Measurements from ENCODE around the gene PAK5.

PAK5 gene

GRCh38 chr20:9792674-9793073 is 46.2 kb downstream of the PAK5 start:
- DNase-seq (ENCODE audit: low spot score) = no peak

- DNase-seq (ENCODE audit: low spot score) = no peak
Observed at GRCh38 chr20:9789131-9789530, 49.7 kb downstream of the PAK5 start.

DNA sequence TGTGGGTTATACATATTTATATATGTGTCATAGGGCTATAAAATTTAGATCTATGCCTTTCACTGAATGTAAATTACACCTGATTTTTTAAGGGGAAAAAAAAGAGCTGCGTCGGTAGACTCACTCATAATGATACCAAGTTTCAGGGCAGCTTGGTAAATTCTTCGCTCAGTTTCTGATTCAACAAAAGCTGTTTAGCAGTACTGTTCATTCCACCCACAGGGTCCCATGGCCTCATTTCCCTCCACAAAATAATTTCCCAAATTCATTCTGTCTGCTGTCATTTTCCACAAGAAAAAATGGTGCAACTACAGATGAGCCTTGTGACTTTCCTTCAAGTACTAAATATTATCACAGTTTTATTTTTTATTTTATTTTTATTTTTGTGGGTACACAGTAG is 63.7 kb downstream of the PAK5 start:
- no peak for DNase-seq (ENCODE audit: low spot score)

DNA sequence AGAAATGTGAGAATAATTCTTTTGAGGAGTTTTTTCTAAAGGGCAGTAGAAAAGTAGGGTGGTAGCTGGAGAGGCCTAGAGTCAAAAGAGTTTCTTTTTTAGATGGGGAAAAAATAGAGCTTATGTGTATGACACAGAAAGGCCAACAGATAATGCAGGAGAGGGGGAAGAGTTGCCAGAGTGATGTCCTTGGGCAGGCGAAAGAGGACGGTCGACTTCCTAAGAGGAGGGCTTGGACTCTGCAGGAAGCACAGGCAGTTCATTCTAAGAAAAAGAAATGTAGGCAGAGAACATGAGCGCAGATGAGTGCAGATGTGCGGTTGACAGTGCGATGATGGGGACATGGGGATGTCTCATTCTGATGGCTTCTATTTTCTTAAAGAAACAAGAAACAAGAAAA is 68.9 kb downstream of the PAK5 start:
- no peak for DNase-seq (ENCODE audit: low spot score)

GRCh38 chr20:9761476-9761875 is 77.4 kb downstream of the PAK5 start:
- no peak for DNase-seq (ENCODE audit: low spot score)

DNA sequence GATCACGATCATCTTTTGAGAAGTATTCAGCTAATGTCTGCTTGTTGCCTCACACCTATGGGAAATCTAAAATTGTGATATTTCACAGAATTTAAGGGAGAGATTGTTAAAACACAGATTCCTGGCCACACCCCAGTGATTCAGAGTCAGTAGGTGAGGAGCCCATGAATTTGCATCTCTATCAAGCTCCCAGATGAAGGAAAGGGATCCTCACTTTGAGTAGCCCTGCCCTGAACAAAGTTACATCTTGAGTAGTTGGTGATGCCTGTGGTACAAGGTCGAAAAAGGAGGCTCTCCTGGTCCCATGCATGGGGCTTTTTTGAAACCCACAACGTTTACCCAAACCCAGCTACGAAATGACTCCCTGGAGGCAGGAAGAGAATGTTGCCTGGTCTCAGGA is 79.5 kb downstream of the PAK5 start:
- DNase-seq (ENCODE audit: low spot score) = no peak

DNA sequence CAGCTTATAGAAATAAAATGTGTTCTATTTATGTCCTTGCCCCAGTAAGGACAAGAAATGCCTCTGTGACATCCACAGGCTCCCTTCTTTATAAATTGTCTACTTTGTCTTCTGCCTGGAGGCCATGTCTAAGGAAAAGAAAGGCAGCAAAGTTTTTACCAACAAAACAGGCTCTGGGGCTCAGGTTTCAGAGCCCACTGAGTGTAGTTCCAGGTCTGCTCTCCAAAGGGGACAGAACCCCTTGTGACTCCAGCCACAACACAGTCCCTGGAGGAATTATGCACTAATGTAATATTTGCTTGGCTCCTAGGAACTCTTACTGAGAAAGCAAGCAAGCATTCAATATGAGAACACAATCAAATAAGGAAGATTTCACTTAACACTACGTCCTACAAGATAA is 80.1 kb downstream of the PAK5 start:
- DNase-seq (ENCODE audit: low spot score) = peak; percentile 66

GRCh38 chr20:9756660-9757059 is 82.2 kb downstream of the PAK5 start:
- DNase-seq (ENCODE audit: low spot score) = no peak

- no peak for DNase-seq (ENCODE audit: low spot score)
Observed at GRCh38 chr20:9755301-9755700, 83.6 kb downstream of the PAK5 start.

- no peak for DNase-seq (ENCODE audit: low spot score)
Observed at GRCh38 chr20:9744551-9744950, 94.3 kb downstream of the PAK5 start.

DNA sequence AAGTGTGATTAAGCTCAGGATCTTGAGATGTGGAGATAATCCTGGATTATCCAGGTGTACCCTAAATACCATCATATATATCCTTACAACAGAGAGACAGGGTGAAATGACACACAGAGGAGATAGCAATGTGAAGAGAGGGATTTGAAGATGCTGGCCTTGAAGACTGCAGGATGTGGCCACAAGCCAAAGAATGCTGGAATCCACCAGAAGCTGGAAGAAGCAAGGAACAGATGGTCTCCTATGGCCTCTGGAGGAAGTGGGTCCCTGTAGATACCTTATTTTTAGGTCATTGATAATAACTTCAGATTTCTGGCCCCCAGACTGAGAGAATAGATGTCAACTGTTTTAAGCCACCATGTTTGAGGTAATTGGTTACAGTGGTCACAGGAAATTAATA is 95.0 kb downstream of the PAK5 start:
- DNase-seq (ENCODE audit: low spot score) = no peak

DNA sequence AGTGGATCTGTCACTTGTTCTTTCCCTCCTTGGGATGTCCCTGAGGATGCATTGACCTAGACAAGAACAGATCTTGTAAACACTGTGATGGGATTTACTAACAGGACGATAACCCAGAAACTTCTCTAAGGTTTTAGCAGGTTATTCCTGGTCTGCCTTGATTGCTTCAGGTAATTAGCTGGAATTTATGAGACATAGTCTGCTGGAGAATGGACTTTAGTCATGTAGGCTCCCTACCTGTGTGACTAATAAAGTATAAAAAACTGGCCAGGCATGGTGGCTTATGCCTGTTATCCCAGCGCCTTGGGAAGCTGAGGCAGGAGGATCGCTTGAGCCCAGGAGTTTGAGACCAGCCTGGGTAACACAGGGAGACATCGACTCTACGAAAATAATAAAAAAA is 96.1 kb downstream of the PAK5 start:
- DNase-seq (ENCODE audit: low spot score) = no peak

GRCh38 chr20:9741996-9742395 is 96.9 kb downstream of the PAK5 start:
- no peak for DNase-seq (ENCODE audit: low spot score)

- DNase-seq (ENCODE audit: low spot score) = no peak
Observed at GRCh38 chr20:9740486-9740885, 98.4 kb downstream of the PAK5 start.

- DNase-seq (ENCODE audit: low spot score) = no peak
Observed at GRCh38 chr20:9739991-9740390, 98.9 kb downstream of the PAK5 start.

DNA sequence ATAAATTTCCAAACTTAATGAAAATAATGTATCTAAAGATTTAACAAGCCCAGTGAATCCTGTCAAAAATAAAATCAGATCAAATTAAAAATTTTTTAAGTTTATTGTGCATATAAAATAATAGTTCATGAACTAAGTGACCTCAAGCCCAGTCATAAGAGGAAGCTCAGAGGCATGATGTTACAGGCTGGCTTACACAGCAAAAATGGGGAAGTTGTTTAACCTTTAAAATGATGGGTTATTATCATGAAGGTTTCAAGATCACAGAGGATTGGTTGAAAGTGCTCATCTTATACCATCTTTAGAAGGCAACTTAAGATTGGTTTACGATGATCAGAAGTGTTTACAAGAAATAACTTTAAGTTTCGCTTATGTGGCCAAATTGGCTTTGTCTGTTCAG is 102.5 kb downstream of the PAK5 start:
- DNase-seq (ENCODE audit: low spot score) = no peak

DNA sequence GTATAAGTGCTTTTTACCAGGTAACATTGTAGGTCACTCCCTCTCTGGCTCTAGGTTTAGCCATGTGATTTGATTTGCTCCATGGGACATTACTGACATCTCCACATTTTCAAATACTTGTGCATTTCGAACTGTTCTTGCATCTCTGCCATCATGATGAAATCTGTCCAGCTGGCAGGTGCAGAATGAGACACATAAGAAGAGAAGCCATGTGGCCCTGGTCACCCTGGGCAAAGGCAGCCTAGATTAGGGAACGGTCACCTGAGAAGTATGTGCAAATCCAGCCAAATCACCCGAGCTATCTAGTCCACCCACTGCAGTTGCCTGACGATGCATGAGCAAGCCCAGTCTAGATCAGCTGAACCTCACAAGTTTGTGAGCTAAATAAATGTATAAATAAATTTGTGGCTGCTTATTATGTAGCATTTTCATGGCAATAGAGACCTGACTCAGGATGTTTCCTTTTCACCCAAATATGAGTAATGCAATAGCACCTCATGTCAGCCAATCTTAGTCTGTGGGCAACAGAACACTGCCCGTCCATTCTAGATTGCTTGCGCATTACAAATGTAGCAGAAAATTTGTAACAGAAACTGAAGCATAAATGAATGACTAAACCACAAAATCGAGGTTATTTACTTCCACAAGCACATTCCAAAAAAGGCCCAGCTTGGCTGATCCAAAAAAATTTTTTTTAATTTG is 115.2 kb downstream of the PAK5 start:
- no peak for DNase-seq (ENCODE audit: low spot score)

DNA sequence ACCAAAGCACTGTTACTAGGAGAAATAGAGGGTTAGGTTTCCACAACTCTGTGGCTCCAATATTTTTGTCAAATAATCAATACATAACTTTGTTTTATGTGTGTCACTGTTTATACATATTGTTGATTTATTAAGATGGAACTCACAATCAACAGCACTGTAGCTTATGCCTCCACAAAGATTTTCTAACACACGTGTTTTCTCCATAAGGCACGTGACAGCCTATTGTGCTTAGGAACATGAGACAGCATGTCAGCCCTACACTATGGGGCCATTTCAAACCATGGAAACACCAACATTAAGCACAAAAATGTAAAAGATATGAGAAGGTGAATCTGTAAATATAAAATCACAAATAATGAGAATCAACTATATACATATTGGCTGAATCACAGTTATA is 127.0 kb downstream of the PAK5 start:
- DNase-seq (ENCODE audit: low spot score) = no peak

DNA sequence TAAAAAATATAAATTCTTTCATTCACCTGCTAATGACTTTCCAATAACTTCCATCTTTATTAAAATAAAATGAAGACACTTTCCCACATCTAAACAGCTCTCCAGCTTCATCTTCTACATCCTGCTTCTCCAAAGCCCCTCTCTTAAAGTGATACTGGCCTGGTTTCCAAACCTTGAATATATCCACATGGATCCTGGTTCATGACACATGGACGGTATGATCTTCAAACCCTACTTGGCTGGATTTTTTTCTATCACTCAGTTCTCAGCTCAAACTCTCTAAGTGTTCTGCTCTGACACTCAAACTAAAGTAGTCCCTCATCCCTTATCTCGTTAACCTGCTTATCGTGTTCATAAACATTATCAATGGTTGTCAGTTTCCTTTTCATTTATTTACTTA is 128.2 kb downstream of the PAK5 start:
- DNase-seq (ENCODE audit: low spot score) = no peak

- DNase-seq (ENCODE audit: low spot score) = no peak
Observed at GRCh38 chr20:9705722-9706476, 133.0 kb downstream of the PAK5 start.

DNA sequence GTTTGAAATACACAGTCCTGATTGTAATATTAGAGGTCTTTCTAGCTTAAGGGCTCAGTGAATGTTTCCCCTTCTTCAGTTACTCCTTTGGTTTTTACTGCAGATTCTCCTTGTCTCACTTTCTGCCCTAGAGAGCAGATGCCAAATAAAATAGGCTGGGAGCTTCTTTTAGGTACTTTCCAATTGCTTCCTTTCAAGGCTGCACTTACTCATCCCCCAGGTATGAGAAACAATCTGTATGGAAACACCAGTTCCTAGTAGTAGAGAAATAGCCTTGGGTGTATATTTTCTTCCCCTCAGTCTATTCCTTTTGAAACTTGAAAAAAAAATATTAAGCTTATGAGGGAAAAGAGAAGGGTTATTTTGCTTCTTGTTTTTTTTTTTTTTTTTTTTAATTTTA is 139.7 kb downstream of the PAK5 start:
- DNase-seq (ENCODE audit: low spot score) = no peak

DNA sequence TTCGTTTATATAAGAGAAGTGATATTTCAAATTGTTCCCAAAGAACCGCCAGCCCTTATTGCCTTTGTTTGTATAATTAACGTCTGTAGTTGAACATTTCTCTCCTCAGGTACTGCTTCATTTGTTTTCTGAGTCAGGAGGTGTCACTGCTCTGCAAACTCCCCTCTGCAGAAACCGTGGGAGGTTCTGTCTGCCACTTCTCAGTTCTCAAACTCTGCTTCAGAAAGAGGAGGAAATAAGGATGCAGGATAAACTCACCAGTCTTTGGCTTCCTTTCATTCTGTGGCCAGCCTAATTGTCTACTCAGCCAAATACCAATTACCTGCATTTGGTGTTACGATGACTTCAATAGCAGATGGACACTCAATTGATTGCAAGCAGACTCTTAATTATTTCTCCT is 149.8 kb downstream of the PAK5 start:
- no peak for DNase-seq (ENCODE audit: low spot score)

- no peak for DNase-seq (ENCODE audit: low spot score)
Observed at GRCh38 chr20:9686866-9687265, 152.0 kb downstream of the PAK5 start.

DNA sequence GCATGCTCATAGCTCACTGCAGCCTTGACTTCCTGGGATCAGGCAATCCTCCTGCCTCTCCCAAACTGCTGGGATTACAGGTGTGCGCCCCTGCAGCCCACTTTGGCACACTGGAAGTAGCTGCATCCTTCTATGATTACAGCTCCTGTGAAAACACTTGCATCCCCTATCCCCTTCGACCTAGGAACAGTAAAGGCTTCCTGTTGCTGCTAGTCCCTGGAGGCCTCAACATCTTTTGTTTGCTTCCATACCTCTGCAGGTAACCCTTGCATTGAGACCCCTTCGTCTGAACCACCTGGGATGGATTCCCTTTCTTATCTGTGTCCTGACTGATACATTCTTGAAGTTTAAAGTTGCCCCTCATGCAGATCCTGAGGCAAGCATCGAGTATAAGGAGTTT is 152.4 kb downstream of the PAK5 start:
- DNase-seq (ENCODE audit: low spot score) = no peak

Data from SK-N-DZ (cell line).